GM18520 (cell line): ENCODE measurements around the gene TMEM81.

Experiments used
- ATAC-seq: cut with Tn5 transposase; IDR thresholded peaks from one replicate; pipeline ENCODE4 v1.9.1; 2021; ENCODE audit not compliant: unreplicated experiment

The TMEM81 gene

DNA sequence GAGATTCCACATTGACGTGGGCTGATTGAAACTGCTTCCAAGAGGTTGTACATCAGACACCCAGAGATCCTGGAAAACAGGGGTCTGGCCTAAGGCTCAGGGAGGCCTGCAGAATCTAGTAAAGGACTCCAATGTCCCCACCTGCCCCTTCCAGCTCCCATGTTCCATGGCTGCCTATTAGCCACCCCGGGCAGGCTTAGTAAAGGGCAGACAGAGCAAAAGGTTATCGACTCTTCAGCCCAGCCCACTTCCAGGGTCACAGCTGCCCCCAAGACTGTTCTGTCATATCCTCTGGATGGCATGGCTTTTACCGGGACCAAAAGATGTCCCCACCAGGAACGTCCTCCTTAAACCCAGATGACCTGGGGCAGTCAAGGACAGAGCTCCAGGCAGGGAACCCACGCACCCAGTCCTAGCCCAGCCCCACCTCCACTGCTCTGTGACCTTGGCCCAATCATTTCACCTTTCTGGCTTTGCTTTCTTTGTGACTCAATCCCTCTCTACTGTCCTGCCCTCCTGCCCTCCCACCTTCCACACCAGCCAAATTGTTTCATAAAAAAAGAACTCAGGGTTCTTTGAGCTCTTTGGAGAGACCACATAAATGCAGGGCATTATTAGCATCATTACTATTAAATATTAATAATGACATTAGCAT is 46.0 kb downstream of the TMEM81 start:
- no peak for ATAC-seq

DNA sequence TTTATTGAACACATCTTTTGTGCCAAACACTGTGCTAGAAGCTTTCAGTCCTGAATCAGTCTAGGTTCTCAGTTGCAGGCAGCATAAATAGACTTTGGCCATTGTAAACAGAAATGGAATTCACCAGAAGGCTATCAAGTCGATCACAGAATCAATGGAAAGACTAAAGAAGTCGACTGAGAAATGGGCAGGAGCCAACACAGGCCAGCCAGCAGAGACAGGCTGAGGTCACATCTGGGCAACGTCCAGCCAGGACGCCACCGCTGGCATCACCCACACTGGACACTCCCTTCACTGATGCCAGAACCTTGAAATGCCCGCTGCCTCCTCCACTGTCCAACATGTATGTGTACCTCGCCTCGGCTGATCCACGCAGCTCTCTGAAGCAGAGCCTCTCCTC is 46.7 kb downstream of the TMEM81 start:
- ATAC-seq: no peak
